HG03135 (cell line): ENCODE measurements around the gene CAMTA1.
"Not testable (repeated sequence)": the region's sequence is repeated elsewhere in the genome, so short reads cannot be mapped to it uniquely, and the experiment has no call there.

ENCODE experiments used
- ATAC-seq: cut with Tn5 transposase; IDR thresholded peaks from one replicate; pipeline ENCODE4 v1.9.1; 2021; ENCODE audit warnings: mild to moderate bottlenecking, moderate library complexity; ENCODE audit not compliant: unreplicated experiment

Gene CAMTA1

DNA sequence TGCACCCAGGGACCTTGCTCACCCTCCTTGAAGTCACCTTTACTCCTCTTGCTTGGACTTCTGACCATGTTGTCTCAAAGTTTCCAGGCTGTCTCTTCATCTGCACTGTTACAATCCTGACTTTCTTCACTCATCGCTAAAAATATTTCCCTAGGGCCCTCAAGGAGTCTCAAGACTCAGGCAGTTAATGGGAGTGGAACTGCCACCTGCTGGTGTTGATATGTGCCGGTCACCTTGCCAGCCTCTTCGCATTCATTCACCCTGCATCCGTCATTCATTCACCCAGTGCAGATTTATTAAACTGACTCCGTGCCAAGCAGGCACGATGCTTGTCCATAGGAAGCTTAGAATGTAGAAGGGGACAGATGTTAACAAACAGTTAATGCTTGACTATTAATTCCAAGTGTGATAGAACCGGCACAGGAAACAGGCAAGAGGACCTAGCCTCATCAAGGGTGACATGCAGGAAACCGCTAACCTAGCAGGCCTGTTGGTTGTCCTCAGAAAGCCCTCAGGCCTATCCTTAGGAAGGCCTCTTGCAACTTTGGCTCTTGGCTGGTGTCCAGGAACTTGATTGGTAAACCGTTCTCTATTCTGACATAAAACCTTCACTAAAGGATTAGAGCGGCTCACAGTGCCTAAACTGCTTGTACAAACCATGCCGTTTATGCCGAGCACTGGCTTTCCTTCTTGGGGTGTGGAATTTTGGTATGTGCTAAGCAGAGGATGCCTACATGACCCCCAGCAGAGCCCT is 342.2 kb downstream of the CAMTA1 start:
- ATAC-seq = no peak

DNA sequence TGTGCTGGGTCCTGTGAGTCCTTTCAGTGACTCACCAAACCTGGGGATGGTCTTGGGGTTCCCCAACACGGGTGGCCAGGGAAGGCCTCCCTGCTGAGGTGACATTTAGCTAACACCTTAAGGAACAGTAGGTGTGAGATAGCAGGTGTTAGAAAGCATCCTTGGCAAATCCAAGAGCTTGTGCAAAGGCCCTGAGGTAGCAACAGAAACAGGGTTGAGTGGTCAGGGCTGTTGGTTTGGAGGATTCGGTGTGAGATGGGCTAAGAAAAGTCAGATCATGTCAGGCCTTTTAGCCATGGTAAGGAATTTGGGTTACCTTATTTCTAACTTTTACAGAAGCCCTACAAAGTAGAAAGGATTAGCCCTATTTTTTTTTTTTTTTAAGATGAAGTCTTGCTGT is 343.0 kb downstream of the CAMTA1 start:
- no peak for ATAC-seq

DNA sequence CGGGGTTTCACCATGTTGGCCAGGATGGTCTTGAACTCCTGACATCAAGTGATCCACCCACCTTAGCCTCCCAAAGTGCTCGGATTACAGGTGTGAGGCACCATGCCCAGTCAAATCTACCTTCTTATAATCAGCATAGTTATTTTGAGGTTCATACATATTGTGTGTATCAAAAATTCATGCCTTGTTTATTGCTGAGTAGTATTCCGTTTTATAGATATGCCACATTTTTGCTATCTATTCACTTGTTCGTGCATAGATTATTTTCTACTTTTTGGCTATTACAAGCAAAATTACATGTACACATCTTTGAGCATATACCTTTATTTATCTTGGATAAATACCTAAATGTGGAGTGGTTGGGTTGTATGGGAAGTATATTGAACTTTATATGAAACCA is 344.9 kb downstream of the CAMTA1 start:
- ATAC-seq = no peak

DNA sequence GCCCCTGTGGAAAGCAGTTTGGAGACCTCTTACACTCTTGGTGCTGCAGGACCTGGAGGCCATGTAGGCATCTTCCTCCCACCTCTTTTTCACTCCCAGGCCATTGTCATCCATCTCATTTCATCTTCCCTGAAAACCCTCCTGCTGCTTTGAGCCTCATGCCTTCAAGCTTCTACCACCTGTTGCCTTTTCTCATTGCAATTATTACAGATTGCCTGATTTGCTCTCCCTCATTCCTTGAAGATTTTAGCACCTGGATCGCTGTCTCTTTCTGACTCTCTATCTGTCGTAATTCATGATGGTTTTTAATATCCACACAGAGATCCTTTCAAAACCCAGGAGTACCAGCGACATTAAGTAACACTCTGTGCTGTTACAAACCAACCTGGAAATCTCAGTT is 350.2 kb downstream of the CAMTA1 start:
- ATAC-seq = no peak

DNA sequence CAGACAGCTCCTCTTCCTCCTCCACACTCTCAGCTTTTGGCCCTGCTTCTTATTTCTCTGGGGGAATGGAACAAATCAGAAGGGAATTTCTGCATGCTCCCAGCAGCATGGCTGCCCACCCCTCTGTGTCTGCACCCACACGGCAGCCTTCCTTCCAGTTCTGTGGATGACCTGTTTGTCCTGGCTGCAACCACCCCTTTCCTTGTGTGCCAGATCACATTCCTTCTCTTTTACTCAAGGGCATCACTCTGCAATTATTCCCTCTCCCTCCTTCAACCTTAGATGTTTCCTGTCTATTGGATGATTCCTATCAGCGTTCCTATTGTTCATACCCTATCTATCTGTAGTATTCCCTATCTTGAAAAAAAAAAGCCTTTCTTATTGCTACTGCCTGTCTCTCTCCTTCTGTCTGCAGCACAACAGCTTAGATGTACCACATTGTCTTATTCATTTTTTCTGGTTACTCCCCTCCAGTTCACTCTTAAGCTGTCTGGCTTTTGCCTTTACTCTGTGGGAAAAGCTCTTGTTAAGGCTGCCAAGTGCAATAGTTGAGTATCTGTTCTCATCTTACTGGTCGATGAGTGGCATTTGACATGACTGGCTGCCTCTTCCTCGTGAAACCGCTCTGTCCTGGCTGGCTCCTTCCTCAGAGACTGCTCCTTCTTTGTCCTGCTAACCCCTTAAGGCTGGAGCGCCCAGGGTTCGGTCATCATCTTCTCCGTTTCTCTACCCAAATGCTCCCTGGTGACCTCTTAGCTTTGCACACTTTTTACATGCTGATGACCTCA is 351.1 kb downstream of the CAMTA1 start:
- ATAC-seq = no peak

DNA sequence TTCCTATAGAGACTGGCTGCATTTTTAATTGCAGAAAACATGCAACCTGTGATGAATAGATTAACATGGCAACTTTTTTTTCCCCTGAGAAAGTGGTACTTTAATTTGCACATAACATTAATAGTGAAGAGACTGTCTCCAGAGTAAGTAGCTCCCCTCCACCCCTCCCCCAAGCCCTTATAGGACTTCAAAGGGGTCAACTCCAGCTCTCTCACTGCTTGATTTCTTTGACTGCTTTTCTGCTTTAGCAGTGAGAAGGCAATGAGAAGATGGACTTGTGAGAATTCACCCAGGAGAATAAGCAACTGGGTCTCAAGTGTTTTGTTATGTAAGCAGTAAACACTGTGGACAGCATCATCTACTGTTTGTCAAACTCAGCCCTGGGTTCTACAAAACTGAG is 355.0 kb downstream of the CAMTA1 start:
- ATAC-seq = no peak

DNA sequence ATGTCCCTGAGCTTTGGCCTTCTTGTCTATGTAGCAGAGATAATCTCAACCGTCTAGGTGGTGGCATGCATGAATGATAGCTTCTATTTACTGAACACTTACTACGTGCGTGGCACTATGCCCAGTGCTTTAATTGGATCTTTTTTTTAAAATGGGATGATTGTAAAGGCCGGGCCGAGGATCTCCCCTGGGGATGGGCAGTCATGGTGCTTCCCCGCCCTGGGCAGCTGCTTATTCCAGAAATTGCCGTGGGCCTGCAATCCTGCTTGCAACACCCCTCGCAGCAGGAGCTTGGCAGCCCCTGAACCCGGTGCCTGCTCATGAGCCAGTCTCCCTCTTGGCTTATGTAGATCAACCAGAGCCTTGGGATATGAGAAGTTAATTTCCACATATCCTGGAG is 360.7 kb downstream of the CAMTA1 start:
- no peak for ATAC-seq

DNA sequence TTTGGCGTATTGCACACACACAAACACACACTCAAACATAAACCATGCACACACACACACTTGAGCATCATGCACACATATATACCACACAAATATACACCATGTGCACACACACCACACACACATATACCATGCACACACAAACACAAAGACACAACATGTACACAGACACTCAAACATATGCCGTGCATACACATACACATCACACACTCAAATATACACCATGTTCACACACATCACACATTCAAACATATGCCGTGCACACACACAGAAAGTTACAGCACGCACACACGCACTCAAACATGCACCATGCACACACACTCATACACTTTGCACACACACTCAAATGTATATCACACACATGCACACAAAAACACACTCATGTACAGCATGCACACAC is 361.5 kb downstream of the CAMTA1 start:
- ATAC-seq = no peak

DNA sequence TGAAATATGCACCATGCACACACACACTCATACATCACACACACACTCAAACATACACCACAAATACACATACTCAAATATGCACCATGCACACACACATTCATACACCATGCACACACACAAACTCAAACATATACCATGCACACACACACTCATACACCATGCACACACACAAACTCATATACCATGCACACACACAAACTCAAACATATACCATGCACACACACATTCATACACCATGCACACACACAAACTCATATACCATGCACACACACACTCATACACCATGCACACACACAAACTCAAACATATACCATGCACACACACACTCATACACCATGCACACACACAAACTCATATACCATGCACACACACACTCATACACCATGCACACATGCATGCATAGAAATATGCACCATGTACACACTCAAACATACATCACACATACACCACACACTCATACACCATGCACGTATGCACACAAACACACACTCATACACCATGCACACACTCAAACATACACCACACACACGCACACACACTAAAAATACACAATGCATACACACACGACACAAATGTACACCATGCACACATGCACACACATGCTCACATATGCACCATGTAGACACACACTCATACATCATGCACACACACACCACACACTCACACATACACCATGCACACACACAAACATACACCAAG is 362.5 kb downstream of the CAMTA1 start:
- ATAC-seq = not testable (repeated sequence)

DNA sequence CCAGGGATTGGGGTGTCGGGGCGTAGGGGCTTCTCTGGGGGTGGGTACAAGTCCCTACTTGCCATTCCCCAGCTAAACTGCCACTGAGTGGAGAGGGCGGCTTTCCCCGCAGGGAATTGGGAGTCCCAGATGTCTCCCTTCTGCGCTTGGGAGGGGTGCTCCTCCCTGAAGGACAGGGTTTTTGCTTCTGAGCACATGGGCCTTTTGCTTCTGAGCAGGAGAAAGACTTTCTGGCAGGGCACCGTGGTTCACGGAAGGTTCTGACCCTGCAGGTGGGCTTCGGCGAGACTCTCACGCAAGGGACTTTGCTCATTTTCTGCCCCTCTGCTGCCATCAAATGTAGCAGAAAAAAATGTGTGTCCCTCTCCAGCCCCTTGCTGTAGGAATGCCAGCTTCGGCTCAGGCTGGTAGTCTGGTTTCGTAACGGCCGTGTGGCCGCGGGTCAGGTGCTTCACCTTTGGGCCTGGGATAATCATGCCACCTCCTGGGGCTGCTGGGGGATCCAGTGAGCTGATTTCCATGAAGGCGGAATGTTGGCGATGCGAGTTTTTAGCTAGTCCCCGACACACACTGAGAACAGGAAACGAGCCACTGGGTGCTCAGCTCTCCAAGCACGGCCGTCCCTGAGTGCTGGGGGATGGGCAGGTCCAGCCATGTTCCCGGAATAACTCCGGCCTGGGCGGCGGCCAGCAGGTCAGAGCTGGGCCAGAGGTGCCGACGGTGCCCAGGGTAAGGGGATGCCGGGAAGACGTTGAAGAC is 364.0 kb downstream of the CAMTA1 start:
- no peak for ATAC-seq

DNA sequence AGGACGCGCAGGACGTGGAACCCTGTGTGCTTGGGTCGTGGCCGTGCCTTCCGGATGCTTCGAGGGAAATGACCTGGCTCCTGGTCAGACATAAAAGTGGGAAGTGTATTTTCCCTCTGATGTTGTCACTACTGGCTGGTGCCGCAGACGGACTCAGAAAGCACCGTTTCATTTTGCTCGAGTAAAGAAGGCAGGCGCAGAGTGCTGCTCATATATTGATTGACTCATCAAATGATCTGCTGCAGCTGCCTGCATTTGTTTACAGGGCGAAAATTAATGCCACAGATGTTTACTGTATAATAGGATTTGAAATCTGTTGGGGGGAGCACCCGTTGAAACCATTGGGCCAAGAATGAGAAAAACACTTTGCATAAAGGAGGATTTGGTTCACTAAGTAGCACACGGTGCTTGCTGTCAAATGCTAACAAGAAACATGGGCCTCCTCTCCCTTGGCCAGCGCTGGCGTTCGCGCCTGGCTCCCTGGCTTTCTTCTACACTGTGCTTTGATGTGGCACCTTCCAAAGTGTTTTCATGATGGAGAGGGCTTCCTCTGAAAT is 365.5 kb downstream of the CAMTA1 start:
- no peak for ATAC-seq

DNA sequence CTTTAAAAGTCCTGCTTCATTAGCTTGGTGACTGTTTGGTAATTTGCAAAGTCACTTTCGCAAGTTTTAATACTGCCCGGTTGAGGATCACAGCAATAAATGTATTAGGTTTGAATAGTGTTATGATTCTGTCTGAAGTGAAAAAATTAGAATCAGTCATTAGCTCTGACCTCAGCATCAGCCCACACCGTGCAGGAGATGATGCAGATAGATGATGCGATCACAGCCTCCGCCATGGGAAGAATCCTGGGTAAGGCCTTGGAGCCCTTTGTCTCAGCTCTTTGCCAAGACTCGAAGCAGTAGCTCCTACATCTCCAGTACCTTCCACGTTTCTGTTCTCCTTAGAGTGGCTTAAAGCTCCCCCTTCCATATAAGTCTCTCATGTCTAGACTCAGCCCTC is 366.7 kb downstream of the CAMTA1 start:
- no peak for ATAC-seq

DNA sequence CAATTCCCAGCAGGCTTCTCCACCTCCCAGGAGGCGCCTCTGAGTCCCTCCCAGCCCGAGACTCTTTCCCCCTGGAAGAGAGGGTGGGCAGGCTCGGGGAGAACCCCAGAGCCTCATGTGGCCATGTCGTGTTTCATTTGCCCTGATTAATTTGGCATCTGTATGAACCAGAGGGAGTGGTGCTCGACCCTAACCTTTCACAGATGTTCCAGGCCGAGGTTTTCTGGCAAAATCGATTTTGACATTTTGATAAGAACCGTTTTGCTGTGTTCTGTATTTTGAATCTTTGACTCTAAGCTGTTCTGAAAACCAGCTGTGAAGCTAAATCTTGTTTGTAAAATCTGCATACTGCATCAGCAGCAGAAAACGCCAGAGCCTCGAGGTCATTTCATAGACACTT is 367.4 kb downstream of the CAMTA1 start:
- no peak for ATAC-seq

DNA sequence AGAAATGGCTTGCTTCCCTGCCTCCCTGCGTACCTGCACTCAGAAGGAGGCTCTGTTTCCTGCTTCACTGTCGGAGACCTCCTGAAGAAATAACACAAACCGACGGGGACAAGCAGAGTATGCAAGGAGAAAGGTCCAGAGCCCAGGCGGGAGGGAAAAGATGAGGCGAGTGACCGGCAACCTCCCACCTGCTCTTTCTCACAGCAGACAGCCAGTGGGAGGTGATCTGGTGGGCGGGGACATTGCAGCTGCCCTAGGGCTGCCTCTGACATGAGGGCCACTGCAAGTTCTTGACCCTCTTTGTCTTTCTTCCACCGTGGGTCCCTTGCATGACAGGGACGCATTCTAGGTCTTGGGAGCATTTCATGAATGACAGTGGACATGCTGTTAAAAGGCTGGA is 368.2 kb downstream of the CAMTA1 start:
- no peak for ATAC-seq

DNA sequence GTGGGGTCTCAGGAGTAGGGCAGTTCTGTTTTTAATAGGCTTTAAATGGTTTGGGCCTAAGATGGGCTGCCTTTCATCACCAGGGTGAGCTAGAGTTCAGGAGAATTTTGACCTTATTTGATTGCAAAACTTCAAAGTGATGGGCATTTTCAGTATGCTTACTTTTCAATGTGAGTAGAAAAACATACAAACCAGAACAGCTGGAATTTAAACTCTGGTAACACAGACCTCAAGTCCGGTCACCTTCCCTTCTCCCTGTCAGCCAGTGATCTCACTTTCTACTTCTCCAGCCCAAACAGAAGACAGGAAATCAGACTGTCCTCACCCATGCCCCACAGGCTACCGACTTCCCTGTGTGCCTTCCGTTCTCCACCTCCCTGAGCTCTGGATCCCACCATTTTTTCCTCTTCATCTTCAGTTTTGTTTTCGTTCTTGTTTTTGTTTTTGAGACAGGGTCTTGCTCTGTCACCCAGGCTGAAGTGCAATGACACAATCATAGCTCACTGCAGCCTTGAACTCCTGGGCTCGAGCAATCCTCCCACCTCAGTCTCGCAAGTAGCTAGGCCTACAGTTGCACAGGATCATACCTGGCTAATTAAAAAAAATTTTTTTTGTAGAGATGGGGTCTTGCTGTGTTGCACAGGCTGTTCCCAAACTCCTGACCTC is 374.0 kb downstream of the CAMTA1 start:
- no peak for ATAC-seq

DNA sequence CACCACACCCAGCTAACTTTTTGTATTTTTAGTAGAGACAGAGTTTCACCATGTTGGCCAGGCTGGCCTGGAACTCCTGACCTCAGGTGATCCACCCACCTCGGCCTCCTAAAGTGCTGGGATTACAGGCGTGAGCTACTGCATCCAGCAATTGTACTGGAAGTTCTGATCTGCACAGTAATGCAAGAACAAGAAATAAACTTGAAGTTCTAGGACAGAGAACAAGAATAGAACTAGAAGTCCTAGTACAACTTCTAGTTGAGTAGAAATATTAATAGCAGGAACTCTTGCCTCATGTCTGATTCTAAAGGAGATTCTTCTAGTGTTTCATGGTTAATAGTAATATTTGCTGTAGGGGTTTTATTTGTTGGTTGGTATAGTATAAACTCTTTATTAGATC is 383.3 kb downstream of the CAMTA1 start:
- not testable (repeated sequence) for ATAC-seq

DNA sequence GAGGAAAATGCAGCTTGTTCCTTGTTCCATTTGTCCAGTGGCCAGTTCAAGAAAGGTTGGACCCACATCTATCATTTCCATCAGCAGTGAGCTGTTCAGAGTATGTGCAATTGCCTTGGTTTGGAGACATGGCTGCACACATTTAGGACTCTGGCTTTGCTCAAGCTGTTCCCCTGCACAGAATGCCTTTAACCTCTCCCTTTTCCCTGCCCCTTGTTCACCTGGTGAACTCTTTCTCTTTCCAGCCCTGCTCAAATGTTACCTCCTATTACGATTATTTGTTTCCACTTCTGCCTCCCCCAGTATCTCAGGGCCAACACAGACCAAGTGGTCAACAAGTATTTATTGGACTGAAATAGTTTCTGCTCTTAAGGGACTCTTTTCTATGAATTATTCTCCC is 385.9 kb downstream of the CAMTA1 start:
- ATAC-seq = no peak

DNA sequence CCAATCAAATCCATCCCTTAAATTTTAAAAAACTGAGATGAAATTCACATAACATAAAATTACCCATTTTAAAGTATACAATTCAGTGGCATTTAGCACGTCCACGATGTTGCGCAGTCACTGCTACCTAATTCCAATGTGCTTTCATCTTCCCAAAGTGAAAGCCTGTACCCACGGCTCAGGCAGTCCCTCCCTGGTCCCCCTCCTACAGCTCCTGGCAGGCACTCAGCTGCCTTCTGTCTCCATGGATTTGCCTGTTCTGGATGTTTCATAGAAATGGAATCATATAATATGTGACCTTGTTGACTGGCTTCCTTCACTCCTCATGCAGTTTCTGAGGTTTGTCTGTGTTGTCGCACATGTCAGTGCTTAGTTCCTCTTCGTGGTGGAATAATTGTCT is 386.3 kb downstream of the CAMTA1 start:
- no peak for ATAC-seq

DNA sequence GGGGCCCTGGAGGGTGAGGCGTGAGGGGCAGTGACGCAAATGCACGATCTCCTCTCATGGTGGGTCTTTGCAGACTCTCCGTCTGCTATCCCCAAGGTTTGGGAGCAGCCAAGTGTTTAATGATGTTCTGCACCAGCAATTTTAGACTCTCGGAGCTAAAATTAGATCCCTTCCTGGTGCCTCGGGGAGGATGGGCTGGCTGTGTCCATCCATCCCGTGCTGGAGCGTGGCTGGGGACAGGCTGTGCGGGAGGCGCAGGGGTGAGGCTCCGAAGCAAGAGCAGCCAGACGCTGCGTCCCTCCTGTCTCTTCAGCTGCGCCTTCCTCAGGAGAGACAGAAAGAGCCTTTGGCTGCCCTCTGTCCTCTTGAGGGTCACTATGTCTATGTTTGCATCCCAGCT is 387.6 kb downstream of the CAMTA1 start:
- ATAC-seq = no peak

DNA sequence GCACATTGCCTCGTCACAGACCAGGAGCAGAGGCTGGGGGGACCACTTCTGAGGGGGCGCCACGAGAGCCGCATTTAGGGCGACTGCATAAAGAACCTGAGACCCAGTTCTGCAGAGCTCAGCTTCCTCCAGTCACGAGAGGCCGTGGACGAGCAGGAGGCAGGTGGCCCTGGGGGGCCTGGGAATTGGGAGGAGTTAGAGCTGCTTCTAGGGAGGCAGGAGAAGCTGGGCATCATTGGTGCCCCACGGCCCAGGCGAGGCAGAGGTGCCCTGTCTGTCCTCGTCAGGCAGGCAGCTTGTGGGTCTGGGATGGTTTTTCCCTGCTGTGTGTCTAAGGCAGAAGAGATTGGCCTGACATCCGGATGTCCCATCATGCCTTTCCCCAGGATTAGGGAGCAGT is 389.3 kb downstream of the CAMTA1 start:
- ATAC-seq = no peak
